HL-60 (cell line): Measurements from ENCODE around the gene ARSG.

ENCODE experiments used
- DNase-seq, 2 experiments: peaks; one replicate each; pipeline ENCODE4 v3.0.0-alpha.2; 2010 to 2020; ENCODE audit warnings: low read depth in 1 of 2, low spot score in 1 of 2
- H3K27ac ChIP-seq: fragments of 250-450 bp; sonication (Bioruptor Pico); replicated peaks from 2 replicates; pipeline ENCODE4 v1.5.1; 2020; ENCODE audit warnings: mild to moderate bottlenecking, moderate library complexity
- H3K27me3 ChIP-seq: fragments of 250-450 bp; sonication (Bioruptor Pico); 2 replicates; pipeline ENCODE4 v1.5.1; 2021; ENCODE audit warnings: mild to moderate bottlenecking, moderate library complexity; ENCODE audit not compliant: insufficient read depth, poor library complexity, severe bottlenecking
- H3K4me3 ChIP-seq: replicated peaks from 2 replicates; pipeline ENCODE4 v1.5.1; 2011; ENCODE audit warnings: mild to moderate bottlenecking, control low read depth, low read length; ENCODE audit not compliant: insufficient read depth
- GABPA ChIP-seq: IDR thresholded peaks from 2 replicates; pipeline ENCODE4 v1.6.1; 2012; ENCODE audit warnings: low read depth
- POLR2AphosphoS5 ChIP-seq: IDR thresholded peaks from 2 replicates; pipeline ENCODE4 v1.6.1; 2012; ENCODE audit warnings: low read depth
- SPI1 ChIP-seq: IDR thresholded peaks from 2 replicates; pipeline ENCODE4 v1.6.1; 2012; ENCODE audit warnings: low read depth, mild to moderate bottlenecking, borderline replicate concordance
- TF ChIP-seq, protein P1 (sequence below): IDR thresholded peaks from 2 replicates; pipeline ENCODE4 v1.6.1; 2012; ENCODE audit warnings: low read depth; ENCODE audit not compliant: insufficient replicate concordance
- TF ChIP-seq, protein P2 (sequence below): IDR thresholded peaks from one replicate; pipeline ENCODE4 v1.5.1; 2011; ENCODE audit warnings: low read length, control low read depth, inconsistent platforms; ENCODE audit not compliant: insufficient read depth

ARSG gene

GRCh38 chr17:68304706-68305105 lies 13.4 kb downstream of the ARSG start:
- DNase-seq, result no peak
- H3K27ac ChIP-seq, result no peak overlapping the region
- no peak overlapping the region for H3K4me3 ChIP-seq
- H3K27me3 ChIP-seq, result no peaks in the 10 kb centered on the region
- TF ChIP-seq SPI1 (no peak), POLR2AphosphoS5 (no peak), GABPA (no peak)
- TF ChIP-seq, protein P1, sequence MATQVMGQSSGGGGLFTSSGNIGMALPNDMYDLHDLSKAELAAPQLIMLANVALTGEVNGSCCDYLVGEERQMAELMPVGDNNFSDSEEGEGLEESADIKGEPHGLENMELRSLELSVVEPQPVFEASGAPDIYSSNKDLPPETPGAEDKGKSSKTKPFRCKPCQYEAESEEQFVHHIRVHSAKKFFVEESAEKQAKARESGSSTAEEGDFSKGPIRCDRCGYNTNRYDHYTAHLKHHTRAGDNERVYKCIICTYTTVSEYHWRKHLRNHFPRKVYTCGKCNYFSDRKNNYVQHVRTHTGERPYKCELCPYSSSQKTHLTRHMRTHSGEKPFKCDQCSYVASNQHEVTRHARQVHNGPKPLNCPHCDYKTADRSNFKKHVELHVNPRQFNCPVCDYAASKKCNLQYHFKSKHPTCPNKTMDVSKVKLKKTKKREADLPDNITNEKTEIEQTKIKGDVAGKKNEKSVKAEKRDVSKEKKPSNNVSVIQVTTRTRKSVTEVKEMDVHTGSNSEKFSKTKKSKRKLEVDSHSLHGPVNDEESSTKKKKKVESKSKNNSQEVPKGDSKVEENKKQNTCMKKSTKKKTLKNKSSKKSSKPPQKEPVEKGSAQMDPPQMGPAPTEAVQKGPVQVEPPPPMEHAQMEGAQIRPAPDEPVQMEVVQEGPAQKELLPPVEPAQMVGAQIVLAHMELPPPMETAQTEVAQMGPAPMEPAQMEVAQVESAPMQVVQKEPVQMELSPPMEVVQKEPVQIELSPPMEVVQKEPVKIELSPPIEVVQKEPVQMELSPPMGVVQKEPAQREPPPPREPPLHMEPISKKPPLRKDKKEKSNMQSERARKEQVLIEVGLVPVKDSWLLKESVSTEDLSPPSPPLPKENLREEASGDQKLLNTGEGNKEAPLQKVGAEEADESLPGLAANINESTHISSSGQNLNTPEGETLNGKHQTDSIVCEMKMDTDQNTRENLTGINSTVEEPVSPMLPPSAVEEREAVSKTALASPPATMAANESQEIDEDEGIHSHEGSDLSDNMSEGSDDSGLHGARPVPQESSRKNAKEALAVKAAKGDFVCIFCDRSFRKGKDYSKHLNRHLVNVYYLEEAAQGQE, result no peak
- TF ChIP-seq, protein P2, sequence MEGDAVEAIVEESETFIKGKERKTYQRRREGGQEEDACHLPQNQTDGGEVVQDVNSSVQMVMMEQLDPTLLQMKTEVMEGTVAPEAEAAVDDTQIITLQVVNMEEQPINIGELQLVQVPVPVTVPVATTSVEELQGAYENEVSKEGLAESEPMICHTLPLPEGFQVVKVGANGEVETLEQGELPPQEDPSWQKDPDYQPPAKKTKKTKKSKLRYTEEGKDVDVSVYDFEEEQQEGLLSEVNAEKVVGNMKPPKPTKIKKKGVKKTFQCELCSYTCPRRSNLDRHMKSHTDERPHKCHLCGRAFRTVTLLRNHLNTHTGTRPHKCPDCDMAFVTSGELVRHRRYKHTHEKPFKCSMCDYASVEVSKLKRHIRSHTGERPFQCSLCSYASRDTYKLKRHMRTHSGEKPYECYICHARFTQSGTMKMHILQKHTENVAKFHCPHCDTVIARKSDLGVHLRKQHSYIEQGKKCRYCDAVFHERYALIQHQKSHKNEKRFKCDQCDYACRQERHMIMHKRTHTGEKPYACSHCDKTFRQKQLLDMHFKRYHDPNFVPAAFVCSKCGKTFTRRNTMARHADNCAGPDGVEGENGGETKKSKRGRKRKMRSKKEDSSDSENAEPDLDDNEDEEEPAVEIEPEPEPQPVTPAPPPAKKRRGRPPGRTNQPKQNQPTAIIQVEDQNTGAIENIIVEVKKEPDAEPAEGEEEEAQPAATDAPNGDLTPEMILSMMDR, result no peak

DNA sequence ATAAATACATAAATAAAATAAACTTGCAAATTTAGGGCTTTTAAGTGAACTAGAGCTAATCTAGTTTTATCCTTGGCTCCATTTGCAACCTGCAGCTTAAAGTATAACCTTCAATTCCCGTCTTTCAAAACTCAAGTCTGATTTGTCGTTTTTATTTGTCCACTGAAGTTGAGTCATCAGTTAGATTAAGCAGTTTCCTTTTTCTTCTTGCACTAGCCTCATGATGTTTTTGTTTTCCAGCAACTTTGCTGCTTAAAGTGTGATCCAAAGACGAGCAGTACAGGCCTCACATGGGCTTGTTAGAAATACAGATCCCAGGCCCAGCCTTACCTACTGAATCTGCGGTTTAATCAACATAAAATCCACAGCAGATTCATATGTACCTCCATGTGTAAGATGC lies 13.8 kb downstream of the ARSG start:
- no peak overlapping the region for H3K4me3 ChIP-seq
- TF ChIP-seq GABPA (no peak), POLR2AphosphoS5 (no peak), SPI1 (no peak)
- TF ChIP-seq, protein P2, result no peak
- TF ChIP-seq, protein P1, result no peak
- DNase-seq, result no peak
- no peak overlapping the region for H3K27ac ChIP-seq
- no peaks in the 10 kb centered on the region for H3K27me3 ChIP-seq

DNA sequence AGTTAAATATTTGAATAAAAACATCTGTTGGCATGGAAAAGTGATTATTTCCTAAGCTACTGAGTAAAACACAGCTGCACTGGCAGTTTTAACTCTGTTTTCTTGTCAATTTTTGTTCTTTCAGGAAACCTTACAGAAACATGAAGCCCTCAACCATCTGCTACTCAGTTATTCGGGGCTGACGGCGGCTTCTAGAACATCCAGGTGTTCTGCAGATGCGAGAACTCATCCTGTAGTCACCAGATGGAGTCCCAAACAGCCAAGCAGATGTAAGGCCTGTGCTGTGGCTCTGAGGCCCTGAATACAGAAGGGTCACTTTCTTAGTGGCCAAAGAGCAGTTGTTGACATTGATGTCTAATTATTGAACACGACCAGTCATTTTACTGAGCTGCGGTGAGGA lies 15.5 kb downstream of the ARSG start:
- H3K27ac ChIP-seq, result no peak overlapping the region
- H3K4me3 ChIP-seq, result no peak overlapping the region
- no peak for TF ChIP-seq POLR2AphosphoS5
- TF ChIP-seq, protein P2, result no peak
- no peak for TF ChIP-seq SPI1
- TF ChIP-seq GABPA, result no peak
- TF ChIP-seq, protein P1, result no peak
- no peaks in the 10 kb centered on the region for H3K27me3 ChIP-seq
- DNase-seq, result no peak
